Activated CD4-positive, CD25-positive, alpha-beta regulatory T cell treated with anti-CD3 and anti-CD28 coated beads, Interleukin-2, amount 50 U/mL, for 72 hours (primary cell): ENCODE measurements around the gene DNAH10.
A peak's percentile ranks its signal among the peaks of the same experiment; 100 is the strongest.

ENCODE experiments used
- DNase-seq: peaks from one replicate; pipeline ENCODE4 v3.0.0; 2021

Gene DNAH10

GRCh38 chr12:123761841-123762714 is at the start of gene DNAH10:
Gene DNAH10, plus strand, starts transcription at chr12:123762301. Its CDS starts 36 bp downstream, at chr12:123762337.
- DNase-seq: peak; percentile 42

- no peak for DNase-seq
Measured at GRCh38 chr12:123712780-123713319, 49.3 kb upstream of the DNAH10 start.

- DNase-seq: no peak
Measured at GRCh38 chr12:123713398-123713797, 48.7 kb upstream of the DNAH10 start.

- no peak for DNase-seq
Measured at GRCh38 chr12:123713823-123714585, 48.1 kb upstream of the DNAH10 start.

GRCh38 chr12:123715195-123715594 is 46.9 kb upstream of the DNAH10 start:
- DNase-seq: no peak

GRCh38 chr12:123717350-123717749 is 44.8 kb upstream of the DNAH10 start:
- DNase-seq: no peak

- DNase-seq: no peak
Measured at GRCh38 chr12:123720141-123720814, 41.8 kb upstream of the DNAH10 start.

GRCh38 chr12:123721245-123721644 is 40.9 kb upstream of the DNAH10 start:
- DNase-seq: no peak

- DNase-seq: no peak
Measured at GRCh38 chr12:123723011-123723410, 39.1 kb upstream of the DNAH10 start.

- DNase-seq: no peak
Measured at GRCh38 chr12:123723765-123724164, 38.3 kb upstream of the DNAH10 start.

- DNase-seq: no peak
Measured at GRCh38 chr12:123726244-123726643, 35.9 kb upstream of the DNAH10 start.

- DNase-seq: no peak
Measured at GRCh38 chr12:123726962-123727361, 35.1 kb upstream of the DNAH10 start.

- no peak for DNase-seq
Measured at GRCh38 chr12:123727878-123728277, 34.2 kb upstream of the DNAH10 start.

GRCh38 chr12:123731596-123731995 is 30.5 kb upstream of the DNAH10 start:
- DNase-seq: no peak

- DNase-seq: no peak
Measured at GRCh38 chr12:123732251-123732650, 29.9 kb upstream of the DNAH10 start.

GRCh38 chr12:123733229-123733628 is 28.9 kb upstream of the DNAH10 start:
- no peak for DNase-seq

GRCh38 chr12:123734268-123734667 is 27.8 kb upstream of the DNAH10 start:
- no peak for DNase-seq

GRCh38 chr12:123741937-123742572 is 20.0 kb upstream of the DNAH10 start:
- no peak for DNase-seq

- DNase-seq: no peak
Measured at GRCh38 chr12:123743002-123743401, 19.1 kb upstream of the DNAH10 start.

GRCh38 chr12:123744836-123745235 is 17.3 kb upstream of the DNAH10 start:
- DNase-seq: no peak

GRCh38 chr12:123747309-123747708 is 14.8 kb upstream of the DNAH10 start:
- no peak for DNase-seq

GRCh38 chr12:123748161-123748560 is 13.9 kb upstream of the DNAH10 start:
- no peak for DNase-seq

- no peak for DNase-seq
Measured at GRCh38 chr12:123748661-123749060, 13.4 kb upstream of the DNAH10 start.
